ENCODE measurements around the gene MEF2D.

The MEF2D gene

DNA sequence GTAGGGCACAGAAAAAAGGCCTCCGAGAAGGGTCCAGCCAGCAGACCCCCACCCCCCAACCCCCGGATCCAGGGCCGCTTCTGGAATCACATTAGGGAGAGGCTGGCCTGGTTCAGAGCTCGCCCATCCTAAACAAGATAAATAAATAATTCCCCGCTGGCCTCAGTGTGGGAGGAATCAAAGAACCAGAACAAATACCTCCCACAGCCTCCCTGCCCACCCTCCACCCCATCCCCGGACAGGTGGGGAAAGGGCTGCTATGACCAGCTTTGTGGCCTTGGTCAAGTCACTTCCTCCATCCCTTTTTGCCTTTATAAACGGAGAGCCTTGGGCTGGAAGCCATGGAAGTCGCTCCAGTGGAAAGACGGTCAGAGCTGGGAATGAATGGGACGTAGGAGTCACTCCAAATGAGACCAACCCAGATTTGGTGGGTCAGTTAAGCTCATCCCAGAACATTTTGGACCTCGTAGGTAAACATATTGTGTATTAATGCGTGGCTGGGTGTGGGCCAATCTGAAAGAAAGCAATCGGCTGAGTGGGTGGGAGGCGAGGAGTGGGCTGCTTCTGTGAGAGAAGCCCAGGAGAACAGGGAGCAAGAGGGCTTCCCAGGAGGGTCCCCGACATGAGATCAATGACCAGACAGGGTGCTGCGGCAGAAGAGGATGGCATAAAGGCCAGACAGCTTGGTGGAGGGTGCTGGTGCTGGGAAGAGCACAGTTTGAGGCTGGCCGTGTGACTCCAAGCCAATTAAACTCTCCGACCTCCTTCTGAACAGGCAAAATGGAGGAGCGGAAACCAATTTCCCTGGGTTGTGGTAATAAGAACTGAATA lies 63.3 kb downstream of the MEF2D start:
- no peak for DNase-seq (ENCODE audit: insufficient read length, low spot score)
- FAIRE-seq, result no peak
- no peak for TF ChIP-seq POLR2A (IDR thresholded peaks at IDR 0.05; ENCODE audit: low read depth, low read length)

- FAIRE-seq (no peak), DNase-seq (ENCODE audit: insufficient read length, low spot score) (no peak)
- TF ChIP-seq POLR2A (IDR thresholded peaks at IDR 0.05; ENCODE audit: low read depth, low read length), result no peak
These were observed 64.2 kb downstream of the MEF2D start for GRCh38 chr1:156436141-156437036.

DNA sequence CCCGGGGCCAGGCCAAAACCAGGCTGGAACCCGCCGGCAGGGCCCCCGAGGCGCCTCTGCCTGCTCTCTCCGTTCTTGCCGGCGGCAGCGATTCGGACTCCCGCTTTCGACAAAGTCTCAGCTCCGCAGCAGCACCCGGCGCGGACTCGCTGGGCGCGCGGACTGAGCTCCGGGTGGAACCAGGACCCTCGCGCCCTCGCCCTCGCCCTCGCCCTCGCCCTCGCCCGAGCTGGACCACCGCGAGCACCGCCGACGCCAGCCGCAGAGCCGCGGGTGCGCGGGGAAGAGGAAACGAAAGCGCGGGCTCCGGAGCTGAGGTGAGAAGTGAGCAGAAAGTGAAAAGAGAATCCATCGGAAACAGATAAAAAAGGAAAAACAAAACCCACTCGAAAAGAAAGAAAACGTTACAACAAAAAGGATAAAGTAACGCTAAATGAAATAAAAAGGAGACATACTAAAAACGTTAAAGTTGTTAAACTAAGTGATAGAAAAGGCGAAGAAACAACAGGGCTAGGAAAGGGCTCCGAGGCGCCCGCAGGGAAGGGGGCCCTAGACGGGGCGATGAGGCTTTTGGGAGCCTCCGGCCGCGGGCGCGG lies 64.9 kb downstream of the MEF2D start:
- DNase-seq (ENCODE audit: insufficient read length, low spot score), result no peak
- FAIRE-seq, result no peak
- no peak for TF ChIP-seq POLR2A (IDR thresholded peaks at IDR 0.05; ENCODE audit: low read depth, low read length)

GRCh38 chr1:156434989-156435544 lies 65.5 kb downstream of the MEF2D start:
- DNase-seq (ENCODE audit: insufficient read length, low spot score) (no peak), FAIRE-seq (no peak)
- TF ChIP-seq POLR2A (IDR thresholded peaks at IDR 0.05; ENCODE audit: low read depth, low read length), result no peak

- TF ChIP-seq POLR2A (IDR thresholded peaks at IDR 0.05; ENCODE audit: low read depth, low read length), result no peak
- DNase-seq (ENCODE audit: insufficient read length, low spot score), result no peak
- no peak for FAIRE-seq
These were observed 67.0 kb downstream of the MEF2D start for GRCh38 chr1:156433602-156434001.

- TF ChIP-seq POLR2A (IDR thresholded peaks at IDR 0.05; ENCODE audit: low read depth, low read length), result no peak
- DNase-seq (ENCODE audit: insufficient read length, low spot score) (no peak), FAIRE-seq (no peak)
These were observed 67.5 kb downstream of the MEF2D start for GRCh38 chr1:156433032-156433431.

- DNase-seq (ENCODE audit: insufficient read length, low spot score) (no peak), FAIRE-seq (no peak)
- no peak for TF ChIP-seq POLR2A (IDR thresholded peaks at IDR 0.05; ENCODE audit: low read depth, low read length)
These were observed 67.9 kb downstream of the MEF2D start for GRCh38 chr1:156432669-156433018.

DNA sequence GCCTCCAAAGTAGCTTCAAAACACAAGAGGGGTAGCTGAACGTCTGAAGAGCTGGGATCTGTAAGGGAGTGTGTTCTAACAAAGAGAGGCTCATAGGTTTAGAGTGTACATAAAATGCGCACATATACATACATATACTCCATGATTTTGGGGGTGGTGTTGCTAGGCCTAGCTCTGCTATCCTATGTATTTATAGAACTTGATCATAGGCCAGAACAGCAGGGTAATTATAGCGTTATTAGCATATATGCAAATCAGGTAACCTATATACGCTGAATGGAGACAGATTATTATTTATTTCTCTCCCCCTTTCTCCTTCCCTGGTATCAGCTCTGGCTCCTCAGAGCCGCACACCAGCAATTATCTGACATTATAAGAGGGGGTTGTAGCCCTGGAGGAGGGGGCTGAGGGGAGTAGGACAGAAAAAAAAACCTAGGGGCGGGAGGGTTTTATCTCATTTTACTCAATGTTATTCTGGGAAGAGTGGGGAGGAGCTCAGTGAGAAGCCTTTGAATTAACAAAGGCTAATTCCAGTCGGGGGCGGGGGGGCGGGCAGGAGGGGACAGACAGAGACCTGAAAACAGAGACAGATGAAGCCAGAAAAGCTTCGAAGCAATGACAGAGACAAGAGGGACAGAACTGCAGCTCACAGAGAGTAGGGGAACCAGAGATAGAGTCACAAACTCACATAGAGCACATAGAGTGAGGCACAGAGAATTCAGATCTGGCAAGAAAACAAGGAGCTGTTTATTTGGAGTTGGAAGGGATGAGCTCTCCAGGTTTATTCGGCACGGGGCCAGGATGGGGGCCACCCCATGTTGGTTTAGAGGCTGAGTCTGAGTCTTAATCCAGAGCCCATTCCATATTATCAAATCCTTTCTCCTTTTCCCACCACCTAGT lies 68.6 kb downstream of the MEF2D start:
- DNase-seq (ENCODE audit: insufficient read length, low spot score) (no peak), FAIRE-seq (no peak)
- TF ChIP-seq POLR2A (IDR thresholded peaks at IDR 0.05; ENCODE audit: low read depth, low read length), result no peak

DNA sequence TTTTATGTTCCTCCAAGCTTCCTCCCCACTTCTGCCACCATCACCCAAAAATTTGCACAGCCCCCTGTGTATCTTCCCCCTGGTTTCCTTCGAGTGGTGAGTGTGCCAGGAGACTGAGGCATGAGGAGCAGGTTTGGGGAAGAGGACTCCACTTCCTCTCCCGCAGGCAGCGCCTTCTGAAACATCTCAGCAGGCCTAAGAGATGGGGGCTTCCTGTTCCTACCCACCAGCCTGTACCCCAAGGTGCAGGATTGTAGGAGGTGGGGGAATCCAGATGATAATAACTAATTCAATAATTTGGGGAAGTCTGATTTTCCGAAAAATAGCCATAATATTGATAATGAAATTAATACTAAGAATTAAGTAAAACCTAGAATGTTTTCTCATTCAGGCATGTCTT lies 69.2 kb downstream of the MEF2D start:
- TF ChIP-seq POLR2A (IDR thresholded peaks at IDR 0.05; ENCODE audit: low read depth, low read length), result no peak
- no peak for FAIRE-seq

GRCh38 chr1:156430866-156431265 lies 69.7 kb downstream of the MEF2D start:
- FAIRE-seq (no peak), DNase-seq (ENCODE audit: insufficient read length, low spot score) (no peak)
- no peak for TF ChIP-seq POLR2A (IDR thresholded peaks at IDR 0.05; ENCODE audit: low read depth, low read length)

More for the DNA sequence above, 69.2 kb downstream of the MEF2D start:
- no peak for DNase-seq (ENCODE audit: insufficient read length, low spot score)

DNA sequence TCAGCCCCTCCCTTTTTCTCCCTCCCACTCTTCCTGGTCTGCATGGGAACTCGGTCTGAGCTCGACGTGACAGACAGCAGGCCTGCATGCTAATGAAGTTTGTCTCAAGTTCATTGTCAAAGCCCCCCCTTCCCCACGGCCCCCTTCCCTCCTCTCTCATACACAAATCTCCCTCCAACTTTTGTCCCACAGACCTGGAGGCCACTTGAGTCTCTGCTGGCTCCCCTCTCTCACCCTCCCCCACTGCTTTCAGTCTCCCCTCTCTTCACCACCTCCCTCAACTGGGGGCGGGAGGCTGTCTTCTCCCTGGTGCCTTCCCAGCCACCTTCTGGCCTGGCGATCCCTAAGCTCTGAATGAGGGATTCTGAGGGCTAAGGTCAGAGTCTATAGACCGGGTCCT lies 70.3 kb downstream of the MEF2D start:
- FAIRE-seq (no peak), DNase-seq (ENCODE audit: insufficient read length, low spot score) (no peak)
- TF ChIP-seq POLR2A (IDR thresholded peaks at IDR 0.05; ENCODE audit: low read depth, low read length), result no peak

DNA sequence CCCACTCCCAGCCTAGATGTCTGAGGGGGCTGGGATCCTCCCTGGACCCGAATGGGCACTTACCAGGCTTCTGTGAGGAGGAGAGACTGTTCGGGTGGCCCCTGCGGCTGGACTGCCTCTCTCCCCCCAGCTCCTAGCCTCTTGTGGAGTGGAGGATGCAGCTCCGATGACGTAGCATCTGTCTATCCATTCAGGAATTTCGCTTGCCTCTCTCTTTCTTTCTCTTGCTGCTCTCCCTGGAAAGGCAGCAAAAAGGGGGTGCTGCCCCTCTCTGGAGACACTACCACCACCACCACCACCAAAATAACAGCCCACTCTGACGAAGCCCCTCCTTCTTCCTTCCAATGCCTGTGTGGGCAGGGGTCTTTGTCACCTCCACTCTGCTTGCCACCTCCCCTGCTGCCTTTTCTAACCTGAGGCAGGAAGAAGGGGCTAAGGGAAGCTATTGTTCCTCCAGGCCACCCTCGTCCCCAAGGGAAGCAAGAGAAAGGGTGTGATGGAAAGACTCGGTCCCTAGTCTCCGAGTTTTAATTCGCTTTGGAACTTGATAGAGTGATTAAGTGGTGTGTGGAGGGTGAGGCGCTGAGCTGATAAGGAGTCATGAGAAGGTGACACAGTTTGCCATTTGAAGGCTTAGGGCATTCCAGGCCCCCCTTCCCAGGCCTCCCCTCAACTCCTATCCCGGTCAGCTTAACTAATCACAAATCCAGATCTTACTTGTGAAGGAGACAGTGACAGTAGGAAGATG lies 71.1 kb downstream of the MEF2D start:
- TF ChIP-seq POLR2A (IDR thresholded peaks at IDR 0.05; ENCODE audit: low read depth, low read length), result no peak
- no peak for FAIRE-seq
- DNase-seq (ENCODE audit: insufficient read length, low spot score), result no peak
